ENCODE data around the gene MACROD2.

The MACROD2 gene

DNA sequence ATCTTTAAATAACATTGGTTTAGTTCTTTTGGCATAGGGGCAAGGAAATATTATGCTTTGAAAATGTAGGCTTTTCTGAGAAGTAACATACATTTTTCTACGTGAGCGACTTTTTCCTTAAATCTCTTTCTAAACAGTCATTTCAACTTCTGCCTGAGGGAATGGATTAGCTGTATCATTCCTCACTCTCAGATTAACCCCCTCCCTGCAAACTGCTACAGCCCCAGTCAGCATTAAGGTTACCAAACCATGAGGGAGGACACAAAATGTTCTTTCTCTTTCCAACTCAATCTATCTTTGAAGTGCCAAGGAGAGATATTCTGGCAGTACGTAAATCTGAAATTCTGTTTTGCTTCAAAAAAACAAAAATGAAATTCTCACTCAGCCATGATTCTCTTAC is 573.4 kb downstream of the MACROD2 start (continued):
- TF ChIP-seq, protein P1, sequence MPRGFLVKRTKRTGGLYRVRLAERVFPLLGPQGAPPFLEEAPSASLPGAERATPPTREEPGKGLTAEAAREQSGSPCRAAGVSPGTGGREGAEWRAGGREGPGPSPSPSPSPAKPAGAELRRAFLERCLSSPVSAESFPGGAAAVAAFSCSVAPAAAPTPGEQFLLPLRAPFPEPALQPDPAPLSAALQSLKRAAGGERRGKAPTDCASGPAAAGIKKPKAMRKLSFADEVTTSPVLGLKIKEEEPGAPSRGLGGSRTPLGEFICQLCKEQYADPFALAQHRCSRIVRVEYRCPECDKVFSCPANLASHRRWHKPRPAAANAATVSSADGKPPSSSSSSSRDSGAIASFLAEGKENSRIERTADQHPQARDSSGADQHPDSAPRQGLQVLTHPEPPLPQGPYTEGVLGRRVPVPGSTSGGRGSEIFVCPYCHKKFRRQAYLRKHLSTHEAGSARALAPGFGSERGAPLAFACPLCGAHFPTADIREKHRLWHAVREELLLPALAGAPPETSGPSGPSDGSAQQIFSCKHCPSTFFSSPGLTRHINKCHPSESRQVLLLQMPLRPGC (tag by site-specific recombination; IDR thresholded peaks at IDR 0.05) = no peak
- TF ChIP-seq HOXC10 (CRISPR knock-in tag; IDR thresholded peaks at IDR 0.05) (no peak), ZFP69B (tag by site-specific recombination; IDR thresholded peaks at IDR 0.05) (no peak)

- no peak overlapping the region for H3K4me3 ChIP-seq (ENCODE audit: low read depth, low read length)
- TF ChIP-seq RBAK (tag by site-specific recombination; IDR thresholded peaks at IDR 0.05) (no peak), SCRT1 (tag by site-specific recombination; IDR thresholded peaks at IDR 0.05; ENCODE audit: borderline replicate concordance) (no peak), SP2 (tag by site-specific recombination; IDR thresholded peaks at IDR 0.05) (no peak), PRDM1 (tag by site-specific recombination; IDR thresholded peaks at IDR 0.05) (no peak), IKZF3 (tag by site-specific recombination; IDR thresholded peaks at IDR 0.05) (no peak), ZNF114 (tag by site-specific recombination; IDR thresholded peaks at IDR 0.05) (no peak), ZNF843 (tag by site-specific recombination; IDR thresholded peaks at IDR 0.05) (no peak), FEZF1 (tag by site-specific recombination; IDR thresholded peaks at IDR 0.05) (no peak), ZBTB7A (tag by site-specific recombination; IDR thresholded peaks at IDR 0.05; ENCODE audit: low read depth) (no peak), ZNF701 (tag by site-specific recombination; IDR thresholded peaks at IDR 0.05) (no peak), ZNF518A (tag by site-specific recombination; conservative IDR thresholded peaks at IDR 0.05; ENCODE audit: low read depth) (no peak), ZNF324 (tag by site-specific recombination; IDR thresholded peaks at IDR 0.05) (no peak), ZNF19 (tag by site-specific recombination; IDR thresholded peaks at IDR 0.05; ENCODE audit: low read depth) (no peak), ZNF558 (tag by site-specific recombination; IDR thresholded peaks at IDR 0.05) (no peak), ZNF48 (tag by site-specific recombination; IDR thresholded peaks at IDR 0.05) (no peak), KLF9 (tag by site-specific recombination; IDR thresholded peaks at IDR 0.05; ENCODE audit: low read depth) (no peak), PRDM10 (tag by site-specific recombination; IDR thresholded peaks at IDR 0.05) (no peak), EGR2 (tag by site-specific recombination; IDR thresholded peaks at IDR 0.05; ENCODE audit: low read depth) (no peak), ZFHX2 (tag by site-specific recombination; conservative IDR thresholded peaks at IDR 0.05) (no peak)
- TF ChIP-seq, protein P2, sequence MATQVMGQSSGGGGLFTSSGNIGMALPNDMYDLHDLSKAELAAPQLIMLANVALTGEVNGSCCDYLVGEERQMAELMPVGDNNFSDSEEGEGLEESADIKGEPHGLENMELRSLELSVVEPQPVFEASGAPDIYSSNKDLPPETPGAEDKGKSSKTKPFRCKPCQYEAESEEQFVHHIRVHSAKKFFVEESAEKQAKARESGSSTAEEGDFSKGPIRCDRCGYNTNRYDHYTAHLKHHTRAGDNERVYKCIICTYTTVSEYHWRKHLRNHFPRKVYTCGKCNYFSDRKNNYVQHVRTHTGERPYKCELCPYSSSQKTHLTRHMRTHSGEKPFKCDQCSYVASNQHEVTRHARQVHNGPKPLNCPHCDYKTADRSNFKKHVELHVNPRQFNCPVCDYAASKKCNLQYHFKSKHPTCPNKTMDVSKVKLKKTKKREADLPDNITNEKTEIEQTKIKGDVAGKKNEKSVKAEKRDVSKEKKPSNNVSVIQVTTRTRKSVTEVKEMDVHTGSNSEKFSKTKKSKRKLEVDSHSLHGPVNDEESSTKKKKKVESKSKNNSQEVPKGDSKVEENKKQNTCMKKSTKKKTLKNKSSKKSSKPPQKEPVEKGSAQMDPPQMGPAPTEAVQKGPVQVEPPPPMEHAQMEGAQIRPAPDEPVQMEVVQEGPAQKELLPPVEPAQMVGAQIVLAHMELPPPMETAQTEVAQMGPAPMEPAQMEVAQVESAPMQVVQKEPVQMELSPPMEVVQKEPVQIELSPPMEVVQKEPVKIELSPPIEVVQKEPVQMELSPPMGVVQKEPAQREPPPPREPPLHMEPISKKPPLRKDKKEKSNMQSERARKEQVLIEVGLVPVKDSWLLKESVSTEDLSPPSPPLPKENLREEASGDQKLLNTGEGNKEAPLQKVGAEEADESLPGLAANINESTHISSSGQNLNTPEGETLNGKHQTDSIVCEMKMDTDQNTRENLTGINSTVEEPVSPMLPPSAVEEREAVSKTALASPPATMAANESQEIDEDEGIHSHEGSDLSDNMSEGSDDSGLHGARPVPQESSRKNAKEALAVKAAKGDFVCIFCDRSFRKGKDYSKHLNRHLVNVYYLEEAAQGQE (tag by site-specific recombination; IDR thresholded peaks at IDR 0.05) = no peak
- no peak overlapping the region for H3K27ac ChIP-seq (ENCODE audit: extremely low read depth, low read depth, low read length)
- no peaks in the 10 kb centered on the region for H3K36me3 ChIP-seq (ENCODE audit: control insufficient read depth in 2 of 2, insufficient read depth in 1 of 2, low read length in 2 of 2)
- no peaks in the 10 kb centered on the region for H3K9me3 ChIP-seq (ENCODE audit: control insufficient read depth, insufficient read depth, low read depth, low read length)
- ChIA-PET CTCF (interaction anchor here (0.7 to 1.0 kb wide), 2 partner anchors 13 to 20 kb away, joined by 3 read pairs; no protein-coding TSS in a partner anchor), POLR2A (no interaction called here)
- no peaks in the 10 kb centered on the region for H3K4me1 ChIP-seq (ENCODE audit: control insufficient read depth, insufficient read depth, low read length)
Observed at GRCh38 chr20:14569641-14570040, 574.3 kb downstream of the MACROD2 start.
